HepG2 (cell line): Measurements from ENCODE around the gene EFNA3. TPM values are rescaled to one million over a fixed set of nuclear protein-coding genes. Genes with fewer than 3 reads are reported as not detected.

Source experiments
- ETV5 ChIP-seq: IDR thresholded peaks from 2 replicates; pipeline ENCODE4 v1.6.1; 2018; ENCODE audit warnings: missing biosample characterization, missing genetic modification reagents, inconsistent platforms, borderline replicate concordance
- EZH2 ChIP-seq: conservative IDR thresholded peaks from 2 replicates; pipeline ENCODE4 v1.6.1; 2012; ENCODE audit warnings: mild to moderate bottlenecking, low read depth, low read length, moderate library complexity
- HNRNPUL1 ChIP-seq: fragments of 200-400 bp; formaldehyde crosslinking; IDR thresholded peaks from 2 replicates; pipeline ENCODE4 v1.6.1; 2017; ENCODE audit warnings: low read depth, mild to moderate bottlenecking, low read length, moderate library complexity
- KMT2A ChIP-seq: sonication (generic); formaldehyde crosslinking; IDR thresholded peaks from 2 replicates; pipeline ENCODE4 v1.4.0; 2020; ENCODE audit warnings: missing genetic modification reagents
- NR2F6 ChIP-seq, 2 experiments: IDR thresholded peaks; 2 replicates each; pipeline ENCODE4 v1.6.1; 2016; ENCODE audit warnings: antibody characterized with exemption in 1 of 2, mild to moderate bottlenecking in 1 of 2
- SETDB1 ChIP-seq: sonication (generic); formaldehyde crosslinking; IDR thresholded peaks from 2 replicates; pipeline ENCODE4 v1.5.1; 2020; ENCODE audit warnings: missing genetic modification reagents, mild to moderate bottlenecking, borderline replicate concordance
- ZFP90 ChIP-seq: sonication (generic); formaldehyde crosslinking; IDR thresholded peaks from 2 replicates; pipeline ENCODE4 v1.8.0; 2022; ENCODE audit warnings: missing genetic modification reagents, mild to moderate bottlenecking, inconsistent platforms, borderline replicate concordance
- ZNF256 ChIP-seq: sonication (generic); formaldehyde crosslinking; conservative IDR thresholded peaks from 2 replicates; pipeline ENCODE4 v1.4.0; 2020; ENCODE audit warnings: missing genetic modification reagents
- ZNF264 ChIP-seq: sonication (generic); formaldehyde crosslinking; IDR thresholded peaks from 2 replicates; pipeline ENCODE4 v1.4.0; 2020; ENCODE audit warnings: missing genetic modification reagents
- ZNF468 ChIP-seq: sonication (generic); formaldehyde crosslinking; IDR thresholded peaks from 2 replicates; pipeline ENCODE4 v1.8.0; 2022; ENCODE audit warnings: mild to moderate bottlenecking, moderate library complexity, missing genetic modification reagents
- polyA plus RNA-seq, 8 experiments: library from polyadenylated mRNA; depleted of rRNA in 3 of 8; stranded (reverse) in 7 of 8; unstranded in 1 of 8; fragments of >200 nt; fragmentation: Illumina TruSeq in 4 of 8; extraction: Trizol in 4 of 8; gene quantifications; 2 replicates each; pipeline versions ENCODE4 v1.2.1 to v1.2.3, GENCODE V29; 2011 to 2016; ENCODE audit warnings: low read depth in 4 of 8, missing spikeins in 1 of 8, mixed read lengths in 1 of 8; ENCODE audit not compliant: insufficient read depth in 1 of 8
- total RNA-seq, 5 experiments: library from RNA; depleted of rRNA; stranded (reverse); fragments of >200 nt; fragmentation: Illumina TruSeq; extraction: Trizol; gene quantifications; 2 replicates each; pipeline ENCODE4 v1.2.3, GENCODE V29; 2016; ENCODE audit warnings: low read depth in 1 of 5
- TF ChIP-seq, protein P1 (sequence below): sonication (generic); formaldehyde crosslinking; IDR thresholded peaks from 2 replicates; pipeline ENCODE4 v1.9.0; 2022; ENCODE audit warnings: missing genetic modification reagents, mild to moderate bottlenecking, borderline replicate concordance
- TF ChIP-seq, protein P2 (sequence below): sonication (generic); formaldehyde crosslinking; IDR thresholded peaks from 2 replicates; pipeline ENCODE4 v1.5.0; 2020; ENCODE audit warnings: missing genetic modification reagents
- TF ChIP-seq, protein P3 (sequence below): sonication (generic); formaldehyde crosslinking; IDR thresholded peaks from 2 replicates; pipeline ENCODE4 v1.8.0; 2022; ENCODE audit warnings: mild to moderate bottlenecking, missing genetic modification reagents; ENCODE audit not compliant: insufficient replicate concordance
- TF ChIP-seq, protein P4 (sequence below): sonication (generic); formaldehyde crosslinking; IDR thresholded peaks from 2 replicates; pipeline ENCODE4 v1.4.0; 2020; ENCODE audit warnings: mild to moderate bottlenecking, low read depth, missing genetic modification reagents
- TF ChIP-seq, protein P5 (sequence below): IDR thresholded peaks from 2 replicates; pipeline ENCODE4 v1.6.1; 2018; ENCODE audit warnings: missing genetic modification reagents, mild to moderate bottlenecking, missing compliant biosample characterization
- TF ChIP-seq, protein P6 (sequence below): sonication (generic); formaldehyde crosslinking; IDR thresholded peaks from 2 replicates; pipeline ENCODE4 v1.4.0; 2020; ENCODE audit warnings: missing genetic modification reagents

Gene EFNA3
- total and polyA plus RNA-seq, 2 of the 13 experiments (the other 11 are each of a cell fraction or from before 2014, with no cell fraction given), result 1.0 to 5.7 TPM

DNA sequence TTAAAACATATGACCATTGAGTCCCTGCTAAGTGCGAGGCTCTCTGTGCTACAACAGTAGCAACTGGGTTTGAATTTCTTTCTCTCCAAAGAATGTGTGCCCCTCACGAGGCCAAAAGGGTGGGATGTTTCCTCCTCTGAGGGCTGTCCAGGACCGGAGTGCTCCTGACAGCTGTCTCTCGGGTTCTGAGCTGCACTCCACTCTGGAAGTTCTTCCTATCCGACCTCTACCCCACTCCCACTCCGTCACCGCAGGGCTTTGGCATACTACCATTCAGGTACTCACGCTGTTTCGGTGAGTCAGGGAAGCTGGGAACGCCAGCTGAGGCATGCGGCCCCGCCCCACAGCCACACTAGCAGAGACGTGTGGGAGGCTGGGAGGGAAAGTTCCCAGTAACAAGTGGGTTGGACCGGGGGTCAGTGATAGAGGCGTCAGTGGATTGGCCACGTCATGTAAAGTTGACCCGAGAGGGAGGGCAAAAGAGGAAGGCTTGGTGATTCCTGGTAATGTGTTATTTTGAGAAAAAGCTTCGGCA is 56.3 kb downstream of the EFNA3 start (continued):
- TF ChIP-seq, protein P1, sequence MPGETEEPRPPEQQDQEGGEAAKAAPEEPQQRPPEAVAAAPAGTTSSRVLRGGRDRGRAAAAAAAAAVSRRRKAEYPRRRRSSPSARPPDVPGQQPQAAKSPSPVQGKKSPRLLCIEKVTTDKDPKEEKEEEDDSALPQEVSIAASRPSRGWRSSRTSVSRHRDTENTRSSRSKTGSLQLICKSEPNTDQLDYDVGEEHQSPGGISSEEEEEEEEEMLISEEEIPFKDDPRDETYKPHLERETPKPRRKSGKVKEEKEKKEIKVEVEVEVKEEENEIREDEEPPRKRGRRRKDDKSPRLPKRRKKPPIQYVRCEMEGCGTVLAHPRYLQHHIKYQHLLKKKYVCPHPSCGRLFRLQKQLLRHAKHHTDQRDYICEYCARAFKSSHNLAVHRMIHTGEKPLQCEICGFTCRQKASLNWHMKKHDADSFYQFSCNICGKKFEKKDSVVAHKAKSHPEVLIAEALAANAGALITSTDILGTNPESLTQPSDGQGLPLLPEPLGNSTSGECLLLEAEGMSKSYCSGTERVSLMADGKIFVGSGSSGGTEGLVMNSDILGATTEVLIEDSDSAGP, result no peak
- TF ChIP-seq ZNF264 (CRISPR knock-in tag), result no peak; the same call in 1 of the 2 replicates
- peak; percentile 63; the same call in 1 of the 2 replicates for TF ChIP-seq KMT2A
- TF ChIP-seq, protein P2, sequence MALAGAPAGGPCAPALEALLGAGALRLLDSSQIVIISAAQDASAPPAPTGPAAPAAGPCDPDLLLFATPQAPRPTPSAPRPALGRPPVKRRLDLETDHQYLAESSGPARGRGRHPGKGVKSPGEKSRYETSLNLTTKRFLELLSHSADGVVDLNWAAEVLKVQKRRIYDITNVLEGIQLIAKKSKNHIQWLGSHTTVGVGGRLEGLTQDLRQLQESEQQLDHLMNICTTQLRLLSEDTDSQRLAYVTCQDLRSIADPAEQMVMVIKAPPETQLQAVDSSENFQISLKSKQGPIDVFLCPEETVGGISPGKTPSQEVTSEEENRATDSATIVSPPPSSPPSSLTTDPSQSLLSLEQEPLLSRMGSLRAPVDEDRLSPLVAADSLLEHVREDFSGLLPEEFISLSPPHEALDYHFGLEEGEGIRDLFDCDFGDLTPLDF, result no peak
- no peak for TF ChIP-seq HNRNPUL1
- TF ChIP-seq, protein P3, sequence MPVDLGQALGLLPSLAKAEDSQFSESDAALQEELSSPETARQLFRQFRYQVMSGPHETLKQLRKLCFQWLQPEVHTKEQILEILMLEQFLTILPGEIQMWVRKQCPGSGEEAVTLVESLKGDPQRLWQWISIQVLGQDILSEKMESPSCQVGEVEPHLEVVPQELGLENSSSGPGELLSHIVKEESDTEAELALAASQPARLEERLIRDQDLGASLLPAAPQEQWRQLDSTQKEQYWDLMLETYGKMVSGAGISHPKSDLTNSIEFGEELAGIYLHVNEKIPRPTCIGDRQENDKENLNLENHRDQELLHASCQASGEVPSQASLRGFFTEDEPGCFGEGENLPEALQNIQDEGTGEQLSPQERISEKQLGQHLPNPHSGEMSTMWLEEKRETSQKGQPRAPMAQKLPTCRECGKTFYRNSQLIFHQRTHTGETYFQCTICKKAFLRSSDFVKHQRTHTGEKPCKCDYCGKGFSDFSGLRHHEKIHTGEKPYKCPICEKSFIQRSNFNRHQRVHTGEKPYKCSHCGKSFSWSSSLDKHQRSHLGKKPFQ (CRISPR knock-in tag), result no peak
- TF ChIP-seq, protein P4, sequence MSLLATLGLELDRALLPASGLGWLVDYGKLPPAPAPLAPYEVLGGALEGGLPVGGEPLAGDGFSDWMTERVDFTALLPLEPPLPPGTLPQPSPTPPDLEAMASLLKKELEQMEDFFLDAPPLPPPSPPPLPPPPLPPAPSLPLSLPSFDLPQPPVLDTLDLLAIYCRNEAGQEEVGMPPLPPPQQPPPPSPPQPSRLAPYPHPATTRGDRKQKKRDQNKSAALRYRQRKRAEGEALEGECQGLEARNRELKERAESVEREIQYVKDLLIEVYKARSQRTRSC (CRISPR knock-in tag), result no peak
- no peak for TF ChIP-seq EZH2
- TF ChIP-seq NR2F6 (IDR thresholded peaks at IDR 0.05), result no peak
- peak; percentile 37 for TF ChIP-seq NR2F6 (CRISPR knock-in tag; IDR thresholded peaks at IDR 0.05)
- TF ChIP-seq SETDB1 (CRISPR knock-in tag), result no peak
- no peak for TF ChIP-seq ETV5
- TF ChIP-seq ZNF468 (CRISPR knock-in tag), result no peak
- peak; percentile 77; the same call in 1 of the 2 replicates for TF ChIP-seq ZNF256
- TF ChIP-seq, protein P5, sequence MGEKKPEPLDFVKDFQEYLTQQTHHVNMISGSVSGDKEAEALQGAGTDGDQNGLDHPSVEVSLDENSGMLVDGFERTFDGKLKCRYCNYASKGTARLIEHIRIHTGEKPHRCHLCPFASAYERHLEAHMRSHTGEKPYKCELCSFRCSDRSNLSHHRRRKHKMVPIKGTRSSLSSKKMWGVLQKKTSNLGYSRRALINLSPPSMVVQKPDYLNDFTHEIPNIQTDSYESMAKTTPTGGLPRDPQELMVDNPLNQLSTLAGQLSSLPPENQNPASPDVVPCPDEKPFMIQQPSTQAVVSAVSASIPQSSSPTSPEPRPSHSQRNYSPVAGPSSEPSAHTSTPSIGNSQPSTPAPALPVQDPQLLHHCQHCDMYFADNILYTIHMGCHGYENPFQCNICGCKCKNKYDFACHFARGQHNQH (CRISPR knock-in tag), result no peak
- TF ChIP-seq, protein P6, sequence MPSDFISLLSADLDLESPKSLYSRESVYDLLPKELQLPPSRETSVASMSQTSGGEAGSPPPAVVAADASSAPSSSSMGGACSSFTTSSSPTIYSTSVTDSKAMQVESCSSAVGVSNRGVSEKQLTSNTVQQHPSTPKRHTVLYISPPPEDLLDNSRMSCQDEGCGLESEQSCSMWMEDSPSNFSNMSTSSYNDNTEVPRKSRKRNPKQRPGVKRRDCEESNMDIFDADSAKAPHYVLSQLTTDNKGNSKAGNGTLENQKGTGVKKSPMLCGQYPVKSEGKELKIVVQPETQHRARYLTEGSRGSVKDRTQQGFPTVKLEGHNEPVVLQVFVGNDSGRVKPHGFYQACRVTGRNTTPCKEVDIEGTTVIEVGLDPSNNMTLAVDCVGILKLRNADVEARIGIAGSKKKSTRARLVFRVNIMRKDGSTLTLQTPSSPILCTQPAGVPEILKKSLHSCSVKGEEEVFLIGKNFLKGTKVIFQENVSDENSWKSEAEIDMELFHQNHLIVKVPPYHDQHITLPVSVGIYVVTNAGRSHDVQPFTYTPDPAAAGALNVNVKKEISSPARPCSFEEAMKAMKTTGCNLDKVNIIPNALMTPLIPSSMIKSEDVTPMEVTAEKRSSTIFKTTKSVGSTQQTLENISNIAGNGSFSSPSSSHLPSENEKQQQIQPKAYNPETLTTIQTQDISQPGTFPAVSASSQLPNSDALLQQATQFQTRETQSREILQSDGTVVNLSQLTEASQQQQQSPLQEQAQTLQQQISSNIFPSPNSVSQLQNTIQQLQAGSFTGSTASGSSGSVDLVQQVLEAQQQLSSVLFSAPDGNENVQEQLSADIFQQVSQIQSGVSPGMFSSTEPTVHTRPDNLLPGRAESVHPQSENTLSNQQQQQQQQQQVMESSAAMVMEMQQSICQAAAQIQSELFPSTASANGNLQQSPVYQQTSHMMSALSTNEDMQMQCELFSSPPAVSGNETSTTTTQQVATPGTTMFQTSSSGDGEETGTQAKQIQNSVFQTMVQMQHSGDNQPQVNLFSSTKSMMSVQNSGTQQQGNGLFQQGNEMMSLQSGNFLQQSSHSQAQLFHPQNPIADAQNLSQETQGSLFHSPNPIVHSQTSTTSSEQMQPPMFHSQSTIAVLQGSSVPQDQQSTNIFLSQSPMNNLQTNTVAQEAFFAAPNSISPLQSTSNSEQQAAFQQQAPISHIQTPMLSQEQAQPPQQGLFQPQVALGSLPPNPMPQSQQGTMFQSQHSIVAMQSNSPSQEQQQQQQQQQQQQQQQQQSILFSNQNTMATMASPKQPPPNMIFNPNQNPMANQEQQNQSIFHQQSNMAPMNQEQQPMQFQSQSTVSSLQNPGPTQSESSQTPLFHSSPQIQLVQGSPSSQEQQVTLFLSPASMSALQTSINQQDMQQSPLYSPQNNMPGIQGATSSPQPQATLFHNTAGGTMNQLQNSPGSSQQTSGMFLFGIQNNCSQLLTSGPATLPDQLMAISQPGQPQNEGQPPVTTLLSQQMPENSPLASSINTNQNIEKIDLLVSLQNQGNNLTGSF, result peak; percentile 72; the same call in 1 of the 2 replicates
- TF ChIP-seq ZFP90, result no peak; the same call in 1 of the 2 replicates
